ENCODE measurements around the gene EXOC6.

EXOC6 gene

GRCh38 chr10:92816091-92816531 lies 32.2 kb upstream of the EXOC6 start:
- no peaks in the 10 kb centered on the region for H3F3A ChIP-seq (ENCODE audit: low read depth)
- no peak overlapping the region for H3K4me3 ChIP-seq (ENCODE audit: low read length, poor library complexity, severe bottlenecking)
- H4K20me1 ChIP-seq (ENCODE audit: insufficient read depth, low read length, poor library complexity, severe bottlenecking), result no peaks in the 10 kb centered on the region
- H3K9me3 ChIP-seq (ENCODE audit: insufficient read depth, low read depth, low read length), result no peaks in the 10 kb centered on the region
- TF ChIP-seq EZH2phosphoT487 (IDR thresholded peaks at IDR 0.05; ENCODE audit: borderline replicate concordance) (no peak), CTCF (conservative IDR thresholded peaks at IDR 0.05; ENCODE audit: low read length) (no peak)
- no peaks in the 10 kb centered on the region for H3K36me3 ChIP-seq (ENCODE audit: insufficient read depth, low read length)
- no peaks in the 10 kb centered on the region for H3K4me1 ChIP-seq (ENCODE audit: insufficient read depth, low read length, poor library complexity, severe bottlenecking)
- H3K79me2 ChIP-seq (ENCODE audit: insufficient read depth, low read length), result no peaks in the 10 kb centered on the region
- H3K27me3 ChIP-seq (ENCODE audit: insufficient read depth, low read length, poor library complexity, severe bottlenecking), result no peaks in the 10 kb centered on the region
- H3K9me2 ChIP-seq (replicated peaks; ENCODE audit: low read depth, low read length), result no peaks in the 10 kb centered on the region
- H2AFZ ChIP-seq (ENCODE audit: low read length), result no peak overlapping the region
- no peak overlapping the region for H3K4me2 ChIP-seq (ENCODE audit: low read depth, low read length, poor library complexity, severe bottlenecking)
- no peak overlapping the region for H3K9ac ChIP-seq (ENCODE audit: low read depth, low read length, poor library complexity, severe bottlenecking)

GRCh38 chr10:92822060-92822634 lies 26.2 kb upstream of the EXOC6 start:
- Histone ChIP-seq H3K9me2 (replicated peaks; ENCODE audit: low read depth, low read length) (no peaks in the 10 kb centered on the region), H3K36me3 (ENCODE audit: insufficient read depth, low read length) (no peaks in the 10 kb centered on the region), H3K79me2 (ENCODE audit: insufficient read depth, low read length) (no peaks in the 10 kb centered on the region), H3K4me1 (ENCODE audit: insufficient read depth, low read length, poor library complexity, severe bottlenecking) (peaks cover 10% of the 10 kb centered on the region), H3K9ac (ENCODE audit: low read depth, low read length, poor library complexity, severe bottlenecking) (no peak overlapping the region), H3K4me2 (ENCODE audit: low read depth, low read length, poor library complexity, severe bottlenecking) (peak overlapping the region; percentile 66), H4K20me1 (ENCODE audit: insufficient read depth, low read length, poor library complexity, severe bottlenecking) (no peaks in the 10 kb centered on the region), H3F3A (ENCODE audit: low read depth) (no peaks in the 10 kb centered on the region), H3K27me3 (ENCODE audit: insufficient read depth, low read length, poor library complexity, severe bottlenecking) (no peaks in the 10 kb centered on the region), H3K9me3 (ENCODE audit: insufficient read depth, low read depth, low read length) (no peaks in the 10 kb centered on the region), H2AFZ (ENCODE audit: low read length) (no peak overlapping the region), H3K4me3 (ENCODE audit: low read length, poor library complexity, severe bottlenecking) (peak overlapping the region; percentile 26)
- TF ChIP-seq CTCF (conservative IDR thresholded peaks at IDR 0.05; ENCODE audit: low read length), result no peak
- no peak for TF ChIP-seq EZH2phosphoT487 (IDR thresholded peaks at IDR 0.05; ENCODE audit: borderline replicate concordance)

GRCh38 chr10:92822964-92823363 lies 25.4 kb upstream of the EXOC6 start:
- H3K79me2 ChIP-seq (ENCODE audit: insufficient read depth, low read length), result no peaks in the 10 kb centered on the region
- no peak overlapping the region for H3K4me3 ChIP-seq (ENCODE audit: low read length, poor library complexity, severe bottlenecking)
- H4K20me1 ChIP-seq (ENCODE audit: insufficient read depth, low read length, poor library complexity, severe bottlenecking), result no peaks in the 10 kb centered on the region
- no peaks in the 10 kb centered on the region for H3K9me3 ChIP-seq (ENCODE audit: insufficient read depth, low read depth, low read length)
- TF ChIP-seq EZH2phosphoT487 (IDR thresholded peaks at IDR 0.05; ENCODE audit: borderline replicate concordance) (no peak), CTCF (conservative IDR thresholded peaks at IDR 0.05; ENCODE audit: low read length) (peak; percentile 70)
- no peak overlapping the region for H2AFZ ChIP-seq (ENCODE audit: low read length)
- H3F3A ChIP-seq (ENCODE audit: low read depth), result no peaks in the 10 kb centered on the region
- H3K4me1 ChIP-seq (ENCODE audit: insufficient read depth, low read length, poor library complexity, severe bottlenecking), result peaks cover 10% of the 10 kb centered on the region
- peak overlapping the region; percentile 66 for H3K4me2 ChIP-seq (ENCODE audit: low read depth, low read length, poor library complexity, severe bottlenecking)
- H3K36me3 ChIP-seq (ENCODE audit: insufficient read depth, low read length), result no peaks in the 10 kb centered on the region
- H3K27me3 ChIP-seq (ENCODE audit: insufficient read depth, low read length, poor library complexity, severe bottlenecking), result no peaks in the 10 kb centered on the region
- H3K9ac ChIP-seq (ENCODE audit: low read depth, low read length, poor library complexity, severe bottlenecking), result no peak overlapping the region
- no peaks in the 10 kb centered on the region for H3K9me2 ChIP-seq (replicated peaks; ENCODE audit: low read depth, low read length)

Data from Loucy (cell line).